HG02870 (cell line): Measurements from ENCODE around the gene KLRF2.

Source experiments
- ATAC-seq: cut with Tn5 transposase; IDR thresholded peaks from one replicate; pipeline ENCODE4 v1.9.1; 2021; ENCODE audit warnings: mild to moderate bottlenecking, moderate library complexity; ENCODE audit not compliant: unreplicated experiment

Gene KLRF2

DNA sequence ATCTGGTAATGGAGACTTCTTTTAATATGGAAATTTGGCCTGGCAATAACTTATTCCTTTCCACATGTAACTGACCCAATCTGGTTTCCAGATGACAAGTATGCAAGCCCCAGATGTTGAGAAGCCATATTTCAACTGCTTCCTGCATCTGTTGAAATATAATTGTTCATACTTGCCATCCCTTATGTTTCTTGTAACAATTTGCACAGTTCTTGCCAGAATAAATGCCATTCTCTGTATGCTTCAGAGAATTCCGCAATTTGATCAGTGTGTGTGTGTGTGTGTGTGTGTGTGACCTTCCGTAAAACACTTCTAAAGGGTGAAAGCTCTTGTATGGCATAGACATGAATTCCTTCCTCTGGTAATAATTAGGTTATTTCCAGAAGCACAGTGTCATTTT is 52.7 kb downstream of the KLRF2 start:
- ATAC-seq = no peak

DNA sequence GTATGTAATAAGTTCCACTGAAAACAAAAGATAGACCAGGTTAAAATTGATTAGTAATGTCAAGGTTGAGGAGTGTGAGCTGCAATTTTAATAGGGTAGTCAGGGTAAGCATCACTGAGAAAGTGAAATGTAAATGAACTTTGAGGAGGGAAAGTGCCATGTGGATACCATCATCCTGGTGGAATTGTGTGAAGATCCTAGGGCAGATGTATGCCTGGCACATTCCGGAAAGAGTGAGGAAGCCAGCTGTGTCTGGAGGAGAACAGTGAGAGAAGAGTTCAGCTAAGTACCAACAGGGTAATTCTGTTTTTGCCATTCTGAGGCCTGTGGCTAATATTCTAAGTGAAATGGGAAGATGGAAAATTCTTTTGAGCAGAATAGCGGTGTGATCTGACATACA is 53.7 kb downstream of the KLRF2 start:
- no peak for ATAC-seq

DNA sequence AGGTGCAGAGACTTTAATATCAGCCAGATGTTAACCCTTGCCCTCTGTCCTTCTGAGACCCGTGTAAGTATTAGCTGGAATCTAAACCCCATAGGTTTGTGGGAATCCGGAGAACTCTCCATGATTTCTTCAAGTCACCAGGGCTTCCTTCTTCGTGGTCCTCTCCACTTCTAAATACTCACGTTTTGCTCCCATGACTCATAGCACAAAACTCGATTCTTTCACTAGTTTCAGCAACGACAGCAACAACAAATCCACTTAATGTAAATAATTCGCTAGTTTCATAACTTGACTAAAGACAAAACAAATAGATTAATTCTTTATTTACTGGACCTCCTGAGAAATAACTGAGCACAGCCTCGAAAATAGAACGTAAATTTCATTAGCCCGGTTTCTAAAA is 55.3 kb downstream of the KLRF2 start:
- ATAC-seq = no peak

DNA sequence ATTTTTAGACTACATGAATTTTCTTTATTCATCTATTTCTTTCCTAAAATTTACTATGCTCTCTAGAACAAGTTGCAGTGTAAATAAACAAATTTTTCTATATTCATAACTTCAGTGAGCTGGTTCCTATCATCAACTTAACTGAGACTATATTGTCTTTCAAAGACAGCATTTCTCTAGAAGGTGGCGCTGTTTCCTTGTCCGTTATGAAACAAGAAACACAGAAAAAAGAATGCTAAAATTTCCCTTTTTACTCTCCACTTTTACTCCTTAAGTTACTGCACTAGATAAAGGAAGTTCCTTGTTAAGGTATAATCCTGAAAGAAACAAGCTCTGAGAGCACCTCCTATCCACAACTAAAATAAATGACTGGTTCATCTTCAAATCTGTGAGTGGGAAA is 59.1 kb downstream of the KLRF2 start:
- ATAC-seq = no peak

DNA sequence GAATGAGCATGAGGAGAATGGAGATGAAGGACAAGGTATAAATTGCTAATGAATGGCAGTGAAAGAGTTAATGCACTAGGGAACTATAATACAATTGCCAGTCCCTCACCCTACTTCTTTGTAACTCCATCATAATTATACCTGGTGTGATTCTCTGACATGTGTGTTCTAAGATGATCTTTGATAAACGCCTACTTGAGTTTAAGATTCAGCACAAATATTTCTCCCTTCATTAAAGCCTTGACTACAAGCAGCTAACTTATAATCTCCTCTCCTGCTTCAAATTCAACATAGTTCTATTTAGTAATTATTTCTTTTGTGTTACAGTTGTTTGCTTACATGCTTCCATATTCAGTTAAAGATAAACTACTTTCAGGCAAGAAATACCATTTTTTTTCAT is 60.5 kb downstream of the KLRF2 start:
- no peak for ATAC-seq

DNA sequence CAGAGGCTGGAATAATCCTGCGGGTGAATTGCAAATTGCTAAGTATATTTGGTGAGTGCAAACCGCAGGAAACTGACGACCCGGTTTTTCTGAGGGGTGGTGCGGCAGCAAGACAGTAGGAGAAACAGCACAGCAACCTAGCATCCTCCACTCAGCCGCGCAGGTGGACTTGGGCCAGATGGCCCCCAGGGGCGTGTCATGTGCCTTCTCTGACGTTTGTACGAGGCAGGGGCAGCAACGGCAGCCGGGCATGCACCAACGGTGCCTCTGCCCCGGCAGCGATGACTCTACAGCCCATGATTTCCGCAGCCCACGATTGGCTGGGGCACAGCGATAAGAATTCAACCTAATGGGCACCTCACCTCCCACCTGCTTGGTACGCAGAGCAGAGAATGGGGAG is 62.0 kb downstream of the KLRF2 start:
- ATAC-seq = no peak

DNA sequence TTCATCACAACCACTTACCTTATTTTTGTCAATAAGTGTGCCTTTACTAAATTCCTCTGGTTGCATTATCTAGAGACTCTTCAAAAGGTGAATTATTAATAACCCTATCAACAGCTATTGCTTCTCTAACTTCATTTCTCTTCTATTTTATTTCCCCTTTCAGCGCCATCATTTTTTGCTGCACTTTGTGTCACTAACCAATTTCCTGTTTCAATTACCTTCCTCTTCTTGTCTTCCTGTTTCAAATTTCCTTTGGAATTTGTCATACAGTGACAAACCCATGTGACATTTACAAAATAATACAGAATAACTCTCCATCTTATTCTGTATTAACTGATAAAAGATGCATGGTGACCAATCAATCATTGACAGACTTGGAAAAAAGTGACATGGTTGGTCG is 63.1 kb downstream of the KLRF2 start:
- ATAC-seq = no peak
